NCI-H2107 treated with DMSO at 0.1 percent for 48 hours (cell line): Measurements from ENCODE around the gene C6orf58.

ENCODE experiments used
- DNase-seq: peaks from one replicate; lab custom pipeline; 2025; ENCODE audit not compliant: unreplicated experiment; lab: John Stamatoyannopoulos, UW

Gene C6orf58

GRCh38 chr6:127576874-127577273, at the start of gene C6orf58:
C6orf58 (plus strand) TSS chr6:127577174; CDS start chr6:127577186, 12 bp downstream.
- no peak for DNase-seq

- no peak for DNase-seq
Measured at GRCh38 chr6:127533011-127533410, 44.0 kb upstream of the C6orf58 start.

- no peak for DNase-seq
Measured at GRCh38 chr6:127533736-127534135, 43.2 kb upstream of the C6orf58 start.

- no peak for DNase-seq
Measured at GRCh38 chr6:127538750-127539264, 38.2 kb upstream of the C6orf58 start.

- DNase-seq: peak; percentile 15
Measured at GRCh38 chr6:127539272-127539671, 37.7 kb upstream of the C6orf58 start.

GRCh38 chr6:127547215-127547614, 29.8 kb upstream of the C6orf58 start:
- no peak for DNase-seq

- DNase-seq: no peak
Measured at GRCh38 chr6:127547904-127548649, 28.9 kb upstream of the C6orf58 start.

GRCh38 chr6:127550403-127550802, 26.6 kb upstream of the C6orf58 start:
- no peak for DNase-seq

- DNase-seq: peak; percentile 30
Measured at GRCh38 chr6:127554435-127555006, 22.5 kb upstream of the C6orf58 start.

GRCh38 chr6:127561660-127562059, 15.3 kb upstream of the C6orf58 start:
- DNase-seq: no peak

GRCh38 chr6:127564761-127565160, 12.2 kb upstream of the C6orf58 start:
- DNase-seq: no peak

- DNase-seq: no peak
Measured at GRCh38 chr6:127566119-127566518, 10.9 kb upstream of the C6orf58 start.

- DNase-seq: no peak
Measured at GRCh38 chr6:127566651-127567050, 10.3 kb upstream of the C6orf58 start.

GRCh38 chr6:127567476-127567875, 9.5 kb upstream of the C6orf58 start:
- DNase-seq: no peak

GRCh38 chr6:127570739-127571389, 6.1 kb upstream of the C6orf58 start:
- DNase-seq: no peak

- DNase-seq: no peak
Measured at GRCh38 chr6:127578900-127579299, 1.9 kb downstream of the C6orf58 start.

GRCh38 chr6:127581576-127581975, 4.6 kb downstream of the C6orf58 start:
- DNase-seq: no peak

GRCh38 chr6:127582777-127583462, 5.9 kb downstream of the C6orf58 start:
- no peak for DNase-seq

GRCh38 chr6:127585123-127585522, 8.1 kb downstream of the C6orf58 start:
- no peak for DNase-seq

GRCh38 chr6:127586372-127586771, 9.4 kb downstream of the C6orf58 start:
- DNase-seq: peak; percentile 17

- no peak for DNase-seq
Measured at GRCh38 chr6:127587875-127588274, 10.9 kb downstream of the C6orf58 start.
